GM18870 (cell line): Measurements from ENCODE around the gene LRMDA.

ENCODE experiments used
- ATAC-seq: cut with Tn5 transposase; IDR thresholded peaks from one replicate; pipeline ENCODE4 v1.9.1; 2021; ENCODE audit warnings: moderate library complexity; ENCODE audit not compliant: unreplicated experiment

LRMDA gene

DNA sequence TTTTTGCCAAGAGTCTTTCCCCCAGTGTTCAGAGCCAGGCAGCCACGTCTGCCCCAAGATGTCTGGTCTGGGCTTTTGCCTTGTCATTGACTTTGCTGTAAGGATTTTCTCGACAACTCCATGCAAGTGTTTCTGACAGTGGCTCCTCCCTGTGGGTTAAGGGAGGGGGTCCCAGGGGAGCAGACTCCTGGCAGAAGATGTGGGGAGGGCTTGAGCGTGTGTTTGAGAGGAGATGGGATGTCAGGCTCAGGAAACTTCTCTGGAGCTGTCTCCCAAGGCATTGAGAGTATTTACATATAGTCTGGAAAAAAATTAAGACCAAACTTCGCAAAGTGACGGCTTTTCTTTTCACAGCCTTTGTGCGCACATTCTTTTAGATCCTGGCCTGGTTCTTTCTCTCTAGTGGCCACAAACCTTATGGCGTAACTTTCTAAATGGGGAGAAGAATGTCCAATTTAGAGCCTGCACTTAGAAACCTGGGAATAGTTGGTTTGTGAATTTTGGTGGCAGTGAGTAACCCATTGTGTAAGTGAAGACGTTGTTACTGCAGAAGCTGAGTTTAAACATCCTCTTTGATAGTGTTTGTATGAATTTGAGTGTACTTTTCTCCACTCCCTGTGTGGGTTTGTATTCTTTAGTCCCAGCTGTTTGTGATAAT, 201.5 kb downstream of the LRMDA start:
- ATAC-seq = no peak

DNA sequence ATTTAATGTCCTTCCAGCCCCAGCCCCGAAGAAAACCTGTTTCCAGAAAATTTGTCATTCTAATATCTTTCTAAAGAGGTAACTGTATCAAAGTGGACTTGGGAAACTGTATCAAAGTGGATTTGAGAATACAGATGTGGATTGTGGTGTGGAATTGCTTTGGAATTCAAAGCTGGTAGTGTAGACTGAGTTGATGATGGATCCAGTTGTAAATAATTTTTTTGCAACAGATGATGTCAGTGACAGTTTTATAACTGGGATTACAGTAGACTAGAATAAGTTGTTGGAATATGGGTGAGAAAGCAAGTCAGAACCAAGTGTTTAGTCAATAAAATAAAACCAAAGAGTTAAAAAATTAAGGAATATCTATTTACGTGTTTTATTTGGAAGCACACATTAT, 202.1 kb downstream of the LRMDA start:
- ATAC-seq = no peak

DNA sequence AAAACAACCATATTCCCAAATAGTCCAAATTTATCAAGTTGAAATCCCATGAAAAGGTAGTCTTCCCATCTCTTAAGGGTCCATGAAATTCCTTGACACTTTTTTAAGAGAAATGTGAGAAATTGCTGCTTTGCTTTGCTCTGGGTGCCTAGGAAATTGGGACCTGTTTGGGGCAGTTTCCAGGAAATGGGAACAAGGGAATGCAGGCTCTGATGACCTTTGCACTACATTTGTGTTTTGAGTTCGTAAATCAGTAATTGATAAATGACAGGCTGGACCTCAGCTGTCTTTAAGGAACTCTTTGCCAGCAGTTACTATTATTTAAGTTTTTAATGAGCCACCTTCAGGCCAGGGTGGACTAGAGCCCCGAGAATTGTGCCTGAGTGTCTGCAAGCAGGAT, 203.5 kb downstream of the LRMDA start:
- no peak for ATAC-seq

DNA sequence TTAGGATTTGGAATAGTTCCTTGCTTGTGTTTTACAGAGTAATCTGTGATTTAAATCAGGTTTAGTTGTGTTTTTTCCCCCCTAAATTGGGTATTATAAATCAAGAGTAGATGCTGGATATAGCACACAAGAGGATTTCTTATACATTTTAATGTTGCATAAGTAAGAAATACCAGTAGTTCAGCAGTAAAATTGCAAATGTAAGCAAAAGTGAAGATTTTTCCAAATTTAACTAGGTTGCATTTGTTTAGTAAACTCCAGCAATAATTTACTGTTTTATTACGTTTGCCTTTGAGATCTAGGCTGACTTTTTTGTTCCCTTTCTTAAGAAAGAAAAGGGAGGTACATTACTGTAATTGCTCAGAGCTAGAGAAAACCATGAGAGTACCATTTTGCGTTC, 207.3 kb downstream of the LRMDA start:
- ATAC-seq = no peak

DNA sequence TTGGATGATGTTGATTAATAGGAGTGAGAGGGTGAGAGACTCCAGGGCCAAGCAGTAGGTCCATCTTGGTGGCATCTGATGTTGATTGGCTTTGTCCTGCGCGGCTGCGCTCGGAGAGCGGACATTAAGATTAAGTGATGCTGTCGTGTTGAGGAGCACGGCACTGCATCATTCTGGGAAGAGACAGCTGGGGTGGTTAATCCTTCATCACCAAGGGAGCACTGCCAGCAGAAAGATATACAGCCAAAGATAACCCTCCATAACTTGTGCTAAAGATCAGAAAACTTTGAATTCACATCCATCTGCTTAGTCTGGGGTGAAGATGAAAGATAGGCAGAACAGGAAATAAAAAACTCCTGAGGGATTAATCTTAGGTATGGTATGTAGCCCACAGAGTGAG, 208.3 kb downstream of the LRMDA start:
- ATAC-seq = no peak

DNA sequence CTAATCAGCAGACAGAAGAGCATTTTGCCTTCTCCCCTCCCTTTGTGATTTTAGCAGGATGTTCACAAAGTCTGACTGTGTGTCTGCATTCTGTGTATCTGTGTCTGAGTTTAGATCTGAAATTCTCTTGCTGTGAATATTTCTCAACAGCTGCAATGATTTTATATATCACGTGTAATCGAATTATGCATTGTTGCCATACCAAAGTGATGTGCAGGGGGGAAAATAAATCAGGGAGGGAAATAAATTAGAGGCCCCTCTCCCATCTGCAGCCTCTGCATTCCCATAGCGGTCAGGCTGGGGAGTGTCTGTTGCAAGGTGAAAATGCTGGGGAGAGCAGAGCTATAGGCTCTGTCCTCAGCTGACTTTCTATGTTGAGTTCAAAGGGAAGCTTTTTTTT, 209.0 kb downstream of the LRMDA start:
- ATAC-seq = no peak

DNA sequence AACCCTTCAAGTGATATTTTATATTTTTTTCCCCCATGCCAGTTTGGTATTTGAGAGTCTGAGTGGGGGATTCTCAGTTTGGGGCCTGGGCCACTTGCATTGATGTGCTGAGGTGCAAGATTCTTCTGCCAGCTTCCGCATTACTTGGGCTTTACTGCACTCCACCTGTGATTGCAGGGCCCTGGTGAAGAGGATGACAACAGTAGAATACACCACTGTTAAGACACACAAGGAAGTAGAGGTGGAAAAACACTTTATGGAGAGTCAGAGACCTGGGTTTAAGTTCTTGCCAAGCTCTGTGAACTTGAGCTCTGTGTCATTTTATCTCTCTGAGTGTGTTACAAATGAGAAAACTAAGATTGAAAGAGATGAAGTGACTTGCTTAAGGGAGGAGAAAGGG, 209.4 kb downstream of the LRMDA start:
- no peak for ATAC-seq

DNA sequence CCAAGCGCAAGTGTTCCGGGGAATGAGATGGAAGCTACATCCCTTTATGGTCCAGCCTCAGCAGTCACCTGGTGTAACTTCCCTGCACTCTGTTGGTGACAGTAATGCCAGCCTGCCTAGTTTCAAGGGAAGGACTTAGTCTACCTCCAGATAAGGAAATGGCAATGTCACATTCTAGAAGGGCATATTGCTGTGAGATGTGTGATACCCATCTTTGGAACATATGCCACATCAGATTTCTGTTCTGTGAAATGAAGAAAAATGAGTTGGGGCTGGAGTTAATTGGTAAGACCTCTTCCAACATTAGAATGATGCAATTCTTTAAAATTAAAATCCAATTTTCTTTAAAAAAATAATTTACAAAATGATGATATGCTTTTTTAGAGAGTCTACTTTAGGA, 212.0 kb downstream of the LRMDA start:
- ATAC-seq = no peak

DNA sequence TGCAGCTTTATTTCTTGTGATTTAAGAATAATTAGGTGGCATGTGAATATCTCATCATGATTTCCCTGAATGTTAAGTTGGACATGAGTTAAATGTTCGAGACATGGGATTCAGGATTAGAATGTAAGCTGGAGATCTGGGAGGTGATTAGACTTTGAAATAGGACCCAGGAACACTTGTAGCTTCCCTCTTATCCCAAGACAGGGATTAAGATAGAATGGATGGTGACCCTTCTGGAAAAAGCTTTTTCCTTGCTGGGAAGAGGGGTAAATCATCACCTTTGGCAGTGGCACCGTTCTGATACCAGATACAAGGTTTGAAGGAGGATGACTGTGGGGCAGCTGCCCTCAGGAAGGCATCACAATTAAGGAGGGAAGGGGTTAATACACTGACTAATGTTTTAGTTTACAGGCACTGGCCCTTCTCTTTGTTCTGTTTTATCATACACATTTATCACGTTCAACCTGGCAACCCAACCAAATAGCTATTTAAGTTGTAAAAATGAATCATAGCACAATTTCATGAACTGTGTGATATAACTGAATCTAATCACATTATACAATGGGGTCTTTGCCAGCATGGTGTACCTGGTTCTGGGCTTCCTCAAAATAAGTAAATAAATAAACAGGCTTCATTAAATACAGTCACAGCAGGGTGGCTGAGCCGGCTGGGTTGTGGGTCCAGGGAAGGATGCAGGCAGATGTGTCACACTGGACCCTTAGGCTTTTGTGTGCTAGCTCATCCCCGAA, 212.7 kb downstream of the LRMDA start:
- ATAC-seq = no peak

DNA sequence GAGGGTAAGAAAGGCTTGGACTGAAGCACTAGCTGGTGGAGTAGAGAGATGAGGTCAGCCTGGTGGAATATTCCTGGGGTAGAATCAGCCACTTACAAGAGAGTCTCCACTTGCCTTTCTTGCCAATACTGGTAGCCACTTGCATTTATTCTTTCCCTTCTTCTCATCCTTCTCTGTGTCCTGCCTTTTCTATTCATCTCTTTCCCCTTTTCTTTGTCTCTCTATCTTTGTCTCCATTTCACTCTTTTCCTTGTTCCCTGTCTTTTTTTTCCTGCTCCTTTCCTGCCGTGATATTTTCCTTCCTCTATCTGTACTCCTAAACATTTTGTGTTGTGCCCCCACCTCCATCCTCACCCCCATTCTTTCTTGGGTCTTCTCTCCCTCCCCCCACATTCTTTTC, 214.3 kb downstream of the LRMDA start:
- ATAC-seq = no peak

DNA sequence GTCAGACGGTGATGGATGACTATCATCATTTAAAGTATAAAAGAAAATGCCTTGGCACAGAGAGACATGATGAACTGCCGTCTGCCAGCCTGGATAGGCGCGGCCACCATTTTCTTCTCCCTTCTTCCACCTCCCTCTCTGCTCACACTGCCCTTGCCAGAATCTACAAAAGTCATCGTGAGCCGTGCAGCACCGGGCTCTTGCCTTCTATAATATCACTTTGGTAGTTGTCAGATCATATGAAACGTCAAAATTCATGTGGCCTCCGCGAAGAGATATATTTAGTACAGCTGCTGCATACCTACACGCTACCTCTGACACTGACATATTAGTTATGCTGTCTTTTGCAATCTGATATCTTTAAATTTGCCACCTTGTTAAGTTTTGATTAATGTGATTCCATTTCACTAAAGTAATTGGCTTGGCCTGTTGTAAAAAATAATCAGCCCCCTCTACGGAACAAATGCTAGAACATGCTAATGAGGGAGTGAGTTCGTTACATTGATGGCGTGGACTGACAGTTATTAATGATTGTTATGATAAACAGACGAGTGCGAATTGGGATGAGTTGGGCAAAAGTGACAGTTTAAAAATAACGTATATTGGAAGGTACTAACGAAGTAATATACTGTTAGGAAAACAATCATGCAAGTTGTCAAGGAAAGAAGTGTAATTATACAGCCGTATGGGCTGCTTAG, 214.9 kb downstream of the LRMDA start:
- ATAC-seq = no peak

DNA sequence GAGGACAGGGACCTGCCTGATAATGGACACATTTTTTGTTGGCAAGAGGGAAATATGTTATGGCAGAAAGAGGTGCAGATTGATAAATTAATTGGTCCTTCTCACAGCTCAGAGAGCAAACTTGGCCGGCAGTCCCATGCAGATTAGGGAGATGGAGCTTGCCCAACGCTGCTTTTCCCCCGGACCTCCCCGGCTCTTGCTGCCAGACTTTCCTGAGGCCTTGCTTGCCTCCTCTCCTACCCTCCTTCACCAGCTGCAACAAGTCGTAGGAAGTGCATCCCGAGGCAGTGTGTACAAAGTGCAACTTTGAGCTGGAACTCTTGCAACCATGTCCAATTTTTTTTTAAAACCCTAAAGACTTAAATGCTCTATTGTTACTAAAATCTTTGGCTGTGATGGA, 215.5 kb downstream of the LRMDA start:
- ATAC-seq = no peak

DNA sequence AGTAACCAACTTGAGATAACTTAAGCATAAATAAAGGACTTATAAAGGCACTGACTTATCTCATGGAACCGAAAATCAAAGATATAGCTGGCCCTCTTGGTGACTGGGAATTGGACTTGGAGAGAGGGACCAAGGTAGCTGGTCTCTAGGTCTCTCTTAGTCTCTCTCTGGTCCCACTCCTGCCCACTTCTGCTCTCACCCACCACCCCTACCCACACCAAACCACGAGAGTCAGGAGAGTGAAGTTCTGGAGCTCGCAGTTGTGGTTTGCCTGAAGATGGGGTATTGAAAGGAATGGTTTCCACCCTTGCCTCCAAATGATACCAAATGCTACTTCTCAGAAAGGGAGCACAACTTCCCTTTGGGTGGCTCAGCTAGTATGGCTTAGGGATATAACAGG, 216.3 kb downstream of the LRMDA start:
- ATAC-seq = no peak

DNA sequence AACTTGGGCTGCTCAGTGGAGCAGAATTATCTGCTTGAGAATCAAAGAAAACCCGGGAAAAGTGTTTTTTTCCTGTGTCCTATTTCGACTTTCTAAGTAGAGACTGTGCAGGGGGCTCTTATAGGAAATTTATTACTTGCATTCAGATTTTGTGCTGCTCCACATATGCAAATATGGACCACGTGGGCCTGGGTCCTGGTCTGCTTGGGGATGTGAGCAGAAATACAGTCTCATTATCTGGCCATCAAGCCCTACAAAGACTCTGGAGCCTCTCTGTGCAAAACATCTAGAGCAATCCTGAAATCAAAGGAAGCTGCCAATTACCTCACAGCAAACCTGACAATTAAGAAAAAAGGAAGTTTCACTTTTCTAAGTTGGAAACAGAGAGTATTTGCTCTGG, 216.9 kb downstream of the LRMDA start:
- ATAC-seq = no peak

DNA sequence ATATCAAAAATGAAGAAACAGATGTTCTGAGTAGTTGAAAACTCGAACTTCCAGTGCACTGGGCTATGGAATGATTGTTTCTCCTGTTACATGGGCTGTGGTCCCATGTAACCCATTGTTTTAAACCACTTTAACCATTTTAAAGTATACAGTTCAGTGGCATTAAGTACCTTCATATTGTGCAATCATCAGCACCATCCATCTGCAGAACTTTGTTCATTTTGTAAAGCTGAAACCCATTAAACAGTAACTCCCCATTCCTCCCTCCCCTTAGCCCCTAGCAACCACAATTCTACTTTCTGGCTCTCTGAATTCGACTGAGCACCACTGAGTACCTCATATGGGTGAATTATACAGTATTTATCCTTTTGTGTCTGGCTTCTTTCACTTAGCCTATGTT, 217.4 kb downstream of the LRMDA start:
- no peak for ATAC-seq

DNA sequence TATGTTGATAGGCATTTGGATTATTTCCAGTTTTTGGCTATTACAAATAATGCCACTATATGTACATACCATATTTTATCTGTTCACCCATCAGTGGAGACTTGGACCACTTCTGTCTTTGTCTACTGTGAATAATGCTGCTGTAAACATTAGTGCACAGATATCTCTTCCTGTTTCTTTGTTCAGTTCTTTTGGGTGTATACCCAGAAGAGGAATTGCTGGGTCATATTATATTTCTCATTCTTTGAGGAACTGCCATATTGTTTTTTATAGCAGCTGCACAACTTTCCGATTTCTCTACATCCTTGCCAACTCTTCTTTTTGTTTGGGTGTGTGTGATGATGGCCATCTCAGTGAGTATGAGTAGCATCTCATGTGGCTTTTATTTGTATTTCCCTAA, 218.0 kb downstream of the LRMDA start:
- ATAC-seq = no peak

DNA sequence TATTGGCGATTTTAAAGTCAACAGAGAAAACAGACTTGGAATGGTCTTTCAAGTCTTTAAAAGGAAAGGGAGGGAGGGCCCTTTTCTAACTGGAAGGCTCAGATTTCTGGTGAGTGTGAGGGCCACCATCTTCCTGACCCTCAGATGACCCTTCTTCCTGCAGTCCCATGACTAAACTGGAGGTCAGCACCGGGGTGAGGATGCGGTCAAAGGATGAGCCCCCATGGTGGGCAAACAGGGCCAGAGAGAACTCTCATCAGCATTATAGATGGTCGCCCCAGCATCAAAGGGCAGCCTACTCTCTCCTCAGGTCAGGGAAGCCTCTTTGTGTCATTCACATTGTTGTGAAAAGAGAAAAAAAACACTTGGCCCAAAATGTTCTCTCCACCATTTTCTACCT, 219.2 kb downstream of the LRMDA start:
- no peak for ATAC-seq

DNA sequence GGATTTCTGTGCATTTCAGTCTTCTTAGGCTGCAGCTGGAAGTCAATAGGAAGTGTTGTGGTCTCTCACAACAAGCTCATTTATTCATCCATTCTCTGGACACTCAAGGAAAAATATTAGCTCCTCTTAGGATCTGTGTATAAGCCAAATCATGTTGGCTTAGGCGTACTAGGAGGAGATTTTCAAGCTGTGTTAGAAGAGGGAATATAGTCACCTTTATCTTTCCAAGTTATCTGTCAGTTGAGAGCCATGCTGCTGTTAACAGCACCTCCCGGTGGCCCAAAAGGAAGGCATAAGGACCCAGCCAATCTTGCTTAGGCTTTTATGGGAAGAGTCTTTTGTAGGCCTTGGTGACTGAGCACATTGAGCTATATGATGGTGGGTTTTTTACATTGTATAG, 220.0 kb downstream of the LRMDA start:
- ATAC-seq = no peak

DNA sequence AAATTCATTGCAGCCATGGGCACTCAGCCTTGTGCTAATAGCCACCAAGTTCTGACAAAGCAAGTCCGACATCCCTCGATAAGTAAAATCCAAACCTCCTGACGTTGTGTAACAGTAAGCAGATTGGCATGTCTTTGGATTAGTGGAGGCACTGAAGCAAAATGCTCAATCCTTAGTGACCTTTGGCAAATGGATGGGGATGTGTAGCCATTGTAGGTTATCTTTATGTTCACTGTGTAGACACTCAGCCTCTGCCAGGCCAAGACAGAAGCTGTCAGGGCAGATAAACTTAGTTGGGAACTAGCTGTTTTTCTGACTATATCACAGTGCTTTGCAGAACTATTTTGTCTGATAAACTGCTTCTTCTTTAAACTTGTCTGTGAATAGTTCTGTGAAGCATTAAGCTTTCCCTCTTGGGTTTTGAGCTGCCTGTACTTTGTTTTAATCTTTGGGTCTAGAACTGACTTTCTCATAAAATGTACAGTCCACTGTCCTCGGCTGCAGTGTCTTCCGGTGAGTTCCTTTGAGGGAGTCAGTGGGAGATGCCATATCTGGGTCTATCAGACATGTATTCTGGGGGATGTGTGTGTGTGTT, 220.8 kb downstream of the LRMDA start:
- no peak for ATAC-seq

DNA sequence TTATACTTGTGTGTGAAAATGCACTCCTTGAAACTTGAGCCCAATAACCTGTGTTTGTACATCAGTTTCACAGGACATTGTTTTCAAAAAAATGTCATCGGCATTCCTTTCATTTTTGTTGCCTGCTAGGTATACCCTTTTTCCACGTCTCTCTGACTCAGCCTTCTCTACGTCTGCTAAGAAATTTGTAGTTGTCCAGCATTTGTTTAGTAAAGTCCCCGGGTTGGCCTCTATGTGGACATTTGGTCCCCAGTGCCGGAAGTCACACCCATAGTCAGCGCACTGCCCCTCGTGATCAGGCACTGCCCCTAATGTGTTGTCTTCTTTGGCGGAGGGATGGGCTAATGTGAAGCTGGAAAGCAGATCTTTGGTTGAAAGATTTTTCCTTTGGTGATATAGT, 222.3 kb downstream of the LRMDA start:
- no peak for ATAC-seq

DNA sequence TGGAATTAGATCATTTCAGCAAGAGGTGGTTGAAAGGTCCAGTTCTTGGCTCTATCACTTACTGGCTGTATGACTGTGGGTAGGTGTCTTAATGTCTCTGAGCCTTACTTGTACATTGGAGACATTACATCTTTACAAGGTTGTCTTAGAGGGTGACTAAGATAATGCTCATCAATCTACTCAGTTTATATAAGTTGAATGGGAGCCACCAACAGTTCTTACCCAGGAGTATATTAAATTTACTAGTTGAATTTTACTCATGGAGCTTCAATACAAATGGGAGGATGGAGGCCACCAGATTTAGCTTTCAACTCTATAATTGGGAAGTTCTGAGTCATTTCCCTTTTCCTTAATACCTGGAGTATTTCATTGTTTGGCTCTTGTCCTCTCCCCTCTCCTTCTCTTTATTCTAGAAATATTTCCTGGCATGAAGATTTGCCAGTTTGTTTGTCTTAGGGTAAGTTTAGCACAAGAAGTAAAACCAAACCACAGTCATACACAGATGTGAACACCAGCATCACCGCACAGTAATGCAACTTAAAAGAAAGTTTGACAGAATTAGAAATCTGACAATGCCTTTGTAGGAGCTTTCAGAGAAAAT, 222.8 kb downstream of the LRMDA start:
- no peak for ATAC-seq

DNA sequence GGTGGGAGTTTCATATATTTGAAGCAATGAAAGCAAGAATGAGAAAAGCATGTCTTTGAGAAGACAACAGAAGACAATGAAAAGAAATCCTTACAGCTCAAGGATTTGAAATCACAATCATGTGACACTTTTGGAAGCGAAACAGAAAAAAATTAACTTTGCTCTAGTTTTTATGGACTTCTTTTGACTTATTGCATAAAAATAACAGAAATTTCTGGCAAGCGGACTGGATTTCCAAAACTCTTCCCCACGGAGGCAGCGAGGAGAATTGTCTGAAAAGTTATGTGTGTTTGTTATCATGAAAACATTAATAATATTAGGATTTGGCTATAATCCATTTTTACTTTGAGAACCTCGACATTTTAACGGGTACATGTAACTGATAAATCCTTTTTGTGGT, 223.3 kb downstream of the LRMDA start:
- no peak for ATAC-seq
